GM18511 (cell line): ENCODE measurements around the gene DLG1.

Source experiments
- ATAC-seq: cut with Tn5 transposase; IDR thresholded peaks from one replicate; pipeline ENCODE4 v1.9.1; 2021; ENCODE audit warnings: mild to moderate bottlenecking, moderate library complexity; ENCODE audit not compliant: unreplicated experiment

DLG1 gene

GRCh38 chr3:197253238-197253947, 45.0 kb downstream of the DLG1 start:
- no peak for ATAC-seq

DNA sequence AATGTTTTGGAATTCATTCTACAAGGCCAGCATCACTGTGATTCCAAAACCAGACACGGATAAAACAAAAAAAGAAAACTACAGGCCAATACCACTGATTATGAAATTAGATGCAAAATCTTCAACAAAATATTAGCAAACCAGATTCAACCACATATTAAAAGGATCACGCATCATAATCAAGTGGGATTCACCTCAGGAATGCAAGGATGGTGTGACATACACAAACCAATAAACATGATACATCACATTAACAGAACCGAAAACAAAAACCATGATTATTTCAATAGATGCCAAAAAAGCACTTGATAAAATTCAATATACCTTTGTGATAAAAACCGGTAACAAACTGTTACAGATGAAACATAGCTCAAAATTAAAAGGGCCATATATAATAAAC, 48.9 kb downstream of the DLG1 start:
- no peak for ATAC-seq

DNA sequence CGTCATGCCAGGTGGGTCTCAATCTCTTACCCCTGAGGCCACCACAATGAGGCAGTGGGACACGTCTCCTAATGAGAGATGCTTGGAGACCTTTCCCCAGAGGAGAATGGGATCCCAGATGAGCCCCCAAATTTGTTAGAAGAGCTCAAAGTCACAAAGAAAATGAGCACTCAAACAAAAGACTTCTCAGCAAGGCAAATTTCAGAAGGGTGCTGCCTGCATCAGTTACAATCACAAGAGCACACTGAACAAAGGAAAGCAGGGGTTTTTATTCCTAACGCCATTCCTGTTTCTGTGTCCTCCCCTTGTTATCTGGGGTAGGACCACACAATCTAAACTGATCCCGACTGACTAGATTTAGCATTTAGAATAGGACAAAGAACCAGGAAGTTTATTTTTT, 50.1 kb downstream of the DLG1 start:
- no peak for ATAC-seq

DNA sequence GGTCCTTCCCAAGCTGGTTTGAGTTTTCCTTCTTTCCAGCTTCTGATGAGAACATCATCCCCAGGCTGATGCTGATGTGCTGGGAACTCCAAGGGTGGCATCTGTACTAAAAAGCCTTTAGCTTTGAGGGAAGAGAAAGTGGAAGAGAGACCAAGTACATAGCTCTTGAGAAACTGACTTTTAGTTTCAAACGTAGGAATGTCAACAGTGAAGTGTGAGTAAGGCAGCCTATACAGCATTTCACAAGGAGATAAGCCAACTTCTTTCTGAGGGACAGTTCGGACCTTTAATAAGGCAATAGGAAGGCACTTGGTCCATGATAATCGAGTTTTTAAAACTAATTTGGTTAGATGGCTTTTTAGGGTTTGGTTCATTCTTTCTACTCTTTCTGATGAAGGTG, 53.7 kb downstream of the DLG1 start:
- ATAC-seq = no peak

DNA sequence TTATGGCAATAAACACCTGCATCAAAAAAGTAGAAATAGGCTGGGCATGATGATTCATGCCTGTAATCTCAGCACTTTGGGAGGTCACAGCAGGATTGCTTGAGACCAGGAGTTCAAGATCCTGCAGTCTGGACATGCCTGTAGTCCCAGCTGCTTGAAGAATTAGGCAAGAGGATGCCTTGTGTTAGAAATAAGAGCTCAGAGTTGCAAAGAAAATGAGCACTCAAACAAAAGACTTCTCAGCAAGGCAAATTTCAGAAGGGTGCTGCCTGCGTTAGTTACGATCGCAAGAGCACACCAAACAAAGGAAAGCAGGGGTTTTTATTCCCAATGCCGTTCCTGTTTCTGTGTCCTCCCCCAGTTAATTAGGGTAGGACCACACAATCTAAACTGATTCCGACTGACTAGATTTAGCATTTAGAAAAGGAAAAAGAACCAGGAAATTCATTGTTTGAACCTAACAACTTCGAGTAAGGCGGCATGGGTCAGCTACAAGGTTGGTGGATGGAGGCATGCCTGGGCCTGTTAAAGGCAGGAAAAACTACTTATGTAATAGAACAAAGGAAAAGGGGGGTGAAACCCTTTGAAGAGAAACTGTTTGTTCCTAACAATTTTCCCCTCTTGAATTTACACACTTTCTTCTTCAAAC, 55.5 kb downstream of the DLG1 start:
- no peak for ATAC-seq

DNA sequence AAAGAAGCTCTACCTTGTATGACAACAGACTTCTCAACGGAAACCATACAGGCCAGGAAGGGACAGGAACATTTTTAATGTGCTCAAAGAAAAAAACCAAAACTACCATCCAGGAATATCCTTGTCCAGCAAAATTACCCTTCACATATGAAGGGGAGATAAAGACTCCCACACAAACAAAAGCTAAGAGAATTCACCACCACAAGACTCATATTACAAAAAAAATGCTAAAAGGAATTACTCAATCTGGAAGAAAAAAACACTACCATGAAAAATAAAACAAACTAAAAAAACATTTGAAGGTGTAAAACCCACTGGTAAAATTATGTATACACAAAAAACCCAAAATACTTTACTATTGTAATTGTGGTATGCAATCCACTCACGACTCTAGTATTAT, 57.2 kb downstream of the DLG1 start:
- ATAC-seq = no peak

GRCh38 chr3:197239857-197240256, 58.6 kb downstream of the DLG1 start:
- ATAC-seq = no peak

DNA sequence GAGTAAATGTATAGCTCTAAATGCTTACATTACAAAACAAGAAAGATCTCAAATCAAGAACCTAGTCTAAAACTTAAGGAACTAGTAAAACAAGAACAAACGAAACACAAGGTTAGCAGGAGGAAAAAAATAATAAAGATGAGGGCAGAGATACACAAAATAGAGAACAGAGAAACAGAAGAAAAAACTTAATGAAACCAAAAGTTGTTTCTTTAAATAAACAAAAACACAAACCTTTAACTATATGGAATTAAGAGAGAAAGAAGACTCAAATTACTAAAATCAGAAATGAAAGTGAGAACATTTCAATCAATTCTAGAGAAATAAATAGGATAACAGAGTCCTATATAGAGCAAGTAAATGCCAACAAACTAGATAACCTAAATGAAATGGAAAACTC, 59.6 kb downstream of the DLG1 start:
- no peak for ATAC-seq

- ATAC-seq = no peak
These were observed 60.5 kb downstream of the DLG1 start for GRCh38 chr3:197237897-197238296.

GRCh38 chr3:197236362-197236761, 62.0 kb downstream of the DLG1 start:
- no peak for ATAC-seq

- ATAC-seq = no peak
These were observed 63.2 kb downstream of the DLG1 start for GRCh38 chr3:197234947-197235914.

DNA sequence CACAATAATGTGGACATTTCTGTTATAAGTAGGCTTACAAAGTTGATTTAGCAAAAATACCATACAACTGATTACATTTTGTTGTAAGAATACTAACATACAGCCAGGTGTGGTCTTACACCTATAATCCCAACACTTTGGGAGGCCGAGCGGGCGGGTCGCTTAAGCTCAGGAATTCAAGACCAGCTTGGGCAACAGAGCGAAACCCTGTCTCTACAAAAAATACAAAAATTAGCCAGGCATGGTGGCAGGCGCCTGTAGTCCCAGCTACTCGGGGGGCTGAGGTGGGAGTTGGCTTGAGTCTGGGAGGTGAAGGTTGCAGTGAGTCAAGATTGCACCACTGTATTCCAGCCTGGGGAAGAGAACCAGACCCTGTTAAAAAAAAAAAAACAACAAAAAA, 67.1 kb downstream of the DLG1 start:
- ATAC-seq = no peak

DNA sequence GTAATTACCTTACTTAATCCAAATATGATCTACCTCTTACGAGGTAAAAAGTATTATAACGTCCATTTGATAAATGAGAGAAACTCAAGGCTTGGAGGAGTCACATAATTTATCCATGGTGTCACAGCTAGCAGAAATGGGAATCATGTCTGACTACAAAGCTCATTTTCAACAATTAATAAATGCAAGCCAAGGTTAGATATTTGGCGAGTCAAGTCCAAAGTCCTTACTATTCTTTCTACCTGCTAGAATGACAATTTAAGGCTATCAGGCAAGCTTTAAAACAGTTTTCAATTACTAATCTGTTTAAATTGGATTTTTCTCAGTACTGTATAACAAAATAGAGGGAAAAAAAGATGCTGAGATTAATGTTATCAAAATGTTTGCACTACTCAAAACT, 68.6 kb downstream of the DLG1 start:
- no peak for ATAC-seq

DNA sequence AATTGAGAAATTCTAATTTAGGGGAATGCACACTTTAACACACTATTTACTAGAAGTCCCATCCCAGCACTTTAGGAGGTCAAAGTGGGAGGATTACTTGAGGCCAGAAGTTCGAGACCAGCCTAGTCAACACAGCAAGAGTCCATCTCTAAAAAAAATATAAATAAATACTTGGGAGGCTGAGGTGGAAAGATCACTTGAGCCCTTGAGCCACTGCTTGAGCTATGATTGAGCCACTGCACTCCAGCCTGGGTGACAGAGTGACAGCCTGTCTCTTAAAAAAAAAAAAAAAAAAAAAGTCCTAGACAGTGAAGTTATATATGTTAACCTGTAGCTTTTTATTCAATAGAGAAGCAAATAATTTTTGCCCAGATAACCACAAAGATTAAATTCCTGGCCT, 69.2 kb downstream of the DLG1 start:
- no peak for ATAC-seq

DNA sequence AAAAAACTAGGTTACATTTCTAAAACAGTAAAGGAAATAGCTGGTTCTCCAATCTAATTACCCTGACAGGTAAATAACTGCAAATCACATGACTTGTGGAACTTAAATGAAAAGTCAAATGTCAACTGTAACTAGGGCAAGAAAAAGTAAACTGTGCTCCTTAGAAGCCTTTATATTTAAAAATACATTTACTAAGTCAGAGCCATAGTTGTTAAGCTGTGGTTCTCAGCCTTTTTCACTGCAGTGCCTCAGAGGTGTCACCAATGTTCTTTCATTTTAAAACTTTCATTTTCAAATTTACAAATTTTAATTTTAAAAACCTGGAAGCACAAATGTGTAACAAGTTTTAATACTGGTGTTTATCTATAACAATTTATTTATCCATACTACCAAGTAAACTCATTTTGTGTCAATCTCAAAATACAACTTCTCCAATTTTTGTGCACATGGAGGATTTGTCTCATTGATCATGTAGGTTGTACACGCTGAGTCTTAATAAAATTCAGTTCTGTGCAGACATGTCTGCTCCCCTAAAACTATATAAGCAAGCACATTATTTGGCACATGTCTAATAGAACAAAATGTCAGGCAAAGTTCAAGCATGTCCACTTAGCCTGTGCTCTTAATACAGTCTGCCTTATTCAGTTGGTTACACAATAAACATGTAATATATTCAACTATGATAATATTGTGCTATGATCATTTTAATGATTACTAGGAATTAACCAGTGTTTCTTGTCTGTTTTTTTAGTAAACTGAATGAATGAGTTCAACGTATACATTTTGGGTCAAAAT, 70.4 kb downstream of the DLG1 start:
- ATAC-seq = no peak

- ATAC-seq = no peak
These were observed 72.2 kb downstream of the DLG1 start for GRCh38 chr3:197226179-197226578.

DNA sequence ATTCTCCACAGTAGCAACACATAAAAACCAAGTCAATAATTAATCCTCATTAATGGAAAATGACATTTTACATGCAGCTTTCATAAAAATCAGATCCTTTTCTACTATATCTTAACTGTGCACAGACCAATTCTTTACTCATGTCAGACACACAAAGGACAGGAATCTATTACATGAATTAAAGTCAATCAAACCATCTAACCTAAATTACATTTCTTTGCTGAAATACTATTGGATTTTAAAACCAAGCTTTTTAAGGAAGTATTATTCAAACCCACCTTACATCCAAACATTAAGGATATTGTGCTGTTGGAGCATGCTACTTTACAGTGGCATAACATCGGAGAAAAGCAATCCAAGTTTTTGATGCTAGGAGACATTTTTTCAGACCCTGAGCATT, 72.8 kb downstream of the DLG1 start:
- ATAC-seq = no peak

DNA sequence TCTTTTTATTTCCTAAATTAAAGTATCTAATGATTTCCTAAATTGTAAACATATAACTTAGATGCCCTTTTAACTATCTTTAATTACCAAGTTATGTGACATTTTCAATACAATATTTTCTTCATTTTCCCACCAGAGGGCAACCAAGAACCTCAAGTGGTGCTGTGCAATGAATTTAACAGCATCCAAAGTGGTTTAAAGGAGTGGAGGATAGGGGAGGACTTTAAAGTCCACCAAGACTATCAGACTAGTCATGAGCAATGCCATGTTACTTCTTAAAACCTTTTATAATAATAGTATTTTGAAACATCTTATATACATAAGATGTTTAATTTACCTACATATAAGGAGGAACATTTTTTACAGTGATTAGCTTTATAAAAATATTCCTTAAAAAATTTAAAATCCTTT, 74.4 kb downstream of the DLG1 start:
- no peak for ATAC-seq

GRCh38 chr3:197222937-197223370, 75.5 kb downstream of the DLG1 start:
- no peak for ATAC-seq

GRCh38 chr3:197219619-197220018, 78.8 kb downstream of the DLG1 start:
- ATAC-seq = no peak

GRCh38 chr3:197218210-197218609, 80.2 kb downstream of the DLG1 start:
- no peak for ATAC-seq
